Measurements from ENCODE around the gene FIP1L1. TPM values are rescaled to one million over a fixed set of nuclear protein-coding genes. Genes with fewer than 3 reads are reported as not detected.

Gene FIP1L1
- total and polyA plus RNA-seq, 2 of the 13 experiments (the other 11 are each of a cell fraction or from before 2014, with no cell fraction given): 14.9 to 69.4 TPM

- intact Hi-C loops (cut with micrococcal nuclease; ENCODE audit: unreplicated experiment) (no loop called here), in situ Hi-C loops (cut with HindIII; ENCODE audit: extremely low pct_ligation_motif_present, low pct_unique_long_range_greater_than_20kb) (no loop called here)
- no peak overlapping the region for H3K4me3 ChIP-seq (replicated peaks in 1 of 3; ENCODE audit: insufficient read depth in 1 of 3, low read depth in 2 of 3, low read length in 3 of 3)
- no peak for DNase-seq (ENCODE audit: low spot score)
- no peaks in the 10 kb centered on the region for H3K4me1 ChIP-seq (ENCODE audit: insufficient read depth, low read length)
- H3K79me2 ChIP-seq (ENCODE audit: insufficient read depth, low read length): no peaks in the 10 kb centered on the region
- ATAC-seq: no peak
- TF ChIP-seq HOXA3 (CRISPR knock-in tag; IDR thresholded peaks at IDR 0.05) (no peak), RARA (CRISPR knock-in tag; IDR thresholded peaks at IDR 0.05) (no peak), BHLHE40 (IDR thresholded peaks at IDR 0.05; ENCODE audit: low read length) (no peak), ZSCAN21 (CRISPR knock-in tag; IDR thresholded peaks at IDR 0.05; ENCODE audit: borderline replicate concordance) (no peak), ZUFSP (CRISPR knock-in tag; IDR thresholded peaks at IDR 0.05; ENCODE audit: borderline replicate concordance) (no peak), HNF1B (CRISPR knock-in tag; IDR thresholded peaks at IDR 0.05) (no peak)
- CTCF ChIA-PET (ENCODE audit: low intra/inter-chr PET ratio, low total read pairs): no interaction called here
- POLR2A ChIA-PET: no interaction called here
- FAIRE-seq: no peak
- H4K20me1 ChIP-seq (ENCODE audit: insufficient read depth, low read length): no peaks in the 10 kb centered on the region
- H2AFZ ChIP-seq (ENCODE audit: low read length): no peak overlapping the region
- H3K9me3 ChIP-seq (ENCODE audit: low read length): no peaks in the 10 kb centered on the region
- H3K27me3 ChIP-seq (ENCODE audit: control insufficient read depth in 1 of 2, insufficient read depth in 2 of 2, low read length in 2 of 2): no peaks in the 10 kb centered on the region
- H3K27ac ChIP-seq (ENCODE audit: extremely low read length, insufficient read depth, low read length): no peak overlapping the region
- no TSS peak for BruUV-seq (replicated peaks)
- H3K4me2 ChIP-seq (ENCODE audit: low read depth, low read length): no peak overlapping the region
- peaks cover 0 to 3% of the 10 kb centered on the region in 2 experiments; a peak in 2 of 5 replicates for H3K36me3 ChIP-seq (replicated peaks in 1 of 2; ENCODE audit: control insufficient read depth in 1 of 2, insufficient read depth in 2 of 2, low read length in 2 of 2)
- WGBS (ENCODE audit: low lambda C conversion rate): 89% methylated on average over 1 of the region's 1 CpG
- H3K9ac ChIP-seq (ENCODE audit: insufficient read depth, low read depth, low read length): no peak overlapping the region
These were observed 29.4 kb upstream of the FIP1L1 start for GRCh38 chr4:53348046-53348445.
